Activated CD4-positive, alpha-beta memory T cell treated with anti-CD3 and anti-CD28 coated beads, Interleukin-2, amount 10 ng/mL, durations not matched to agents 7 days and 5 days (primary cell): Measurements from ENCODE around the gene NPAT. TPM values are rescaled to one million over a fixed set of nuclear protein-coding genes. Genes with fewer than 3 reads are reported as not detected.
"Not testable (repeated sequence)": the region's sequence is repeated elsewhere in the genome, so short reads cannot be mapped to it uniquely, and the experiment has no call there.

Experiments used
- CTCF ChIA-PET: fragments of 350-600 bp; sonication (Branson Sonifier 250); formaldehyde crosslinking; loops from one replicate; lab custom pipeline; 2021; ENCODE audit warnings: antibody characterized with exemption, inconsistent platforms; lab: Charles Lee
- POLR2A ChIA-PET: fragments of 350-600 bp; sonication (Branson Sonifier 250); formaldehyde crosslinking; loops from one replicate; lab custom pipeline; 2021; ENCODE audit warnings: antibody characterized with exemption; lab: Charles Lee
- DNase-seq: peaks from one replicate; pipeline ENCODE4 v3.0.0-alpha.2; 2020
- H3K27ac Mint-ChIP-seq: one replicate; pipeline ENCODE4 v1.8.0; 2021; ENCODE audit warnings: mild to moderate bottlenecking, mixed read lengths
- H3K27me3 Mint-ChIP-seq: one replicate; pipeline ENCODE4 v1.8.0; 2021; ENCODE audit warnings: mixed read lengths
- H3K36me3 Mint-ChIP-seq: one replicate; pipeline ENCODE4 v1.8.0; 2021; ENCODE audit warnings: low read depth, mixed read lengths
- H3K4me1 Mint-ChIP-seq: one replicate; pipeline ENCODE4 v1.8.0; 2021; ENCODE audit warnings: mixed read lengths
- H3K4me3 Mint-ChIP-seq: one replicate; pipeline ENCODE4 v1.8.0; 2021; ENCODE audit warnings: mild to moderate bottlenecking, mixed read lengths
- H3K9me3 Mint-ChIP-seq: one replicate; pipeline ENCODE4 v1.8.0; 2021; ENCODE audit warnings: mixed read lengths
- total RNA-seq, 2 experiments: library from RNA; stranded (reverse); gene quantifications; one replicate each; pipeline ENCODE4 v1.2.3, GENCODE V29; 2021

Gene NPAT
- total RNA-seq, 2 experiments from 2014 or later: 36.1 to 40.9 TPM

- ChIA-PET CTCF (no interaction called here), POLR2A (interaction anchor here (1.0 to 1.2 kb wide), 2 partner anchors 24 to 40 kb away, joined by 4 to 5 read pairs; no protein-coding TSS in a partner anchor)
- Mint-ChIP-seq H3K36me3 (peaks cover 59% of the 10 kb centered on the region), H3K4me3 (no peak overlapping the region), H3K27ac (no peak overlapping the region), H3K27me3 (no peaks in the 10 kb centered on the region), H3K9me3 (no peaks in the 10 kb centered on the region), H3K4me1 (peaks cover 49% of the 10 kb centered on the region)
- no peak for DNase-seq
These were observed 25.1 kb downstream of the NPAT start for GRCh38 chr11:108197351-108197750.

DNA sequence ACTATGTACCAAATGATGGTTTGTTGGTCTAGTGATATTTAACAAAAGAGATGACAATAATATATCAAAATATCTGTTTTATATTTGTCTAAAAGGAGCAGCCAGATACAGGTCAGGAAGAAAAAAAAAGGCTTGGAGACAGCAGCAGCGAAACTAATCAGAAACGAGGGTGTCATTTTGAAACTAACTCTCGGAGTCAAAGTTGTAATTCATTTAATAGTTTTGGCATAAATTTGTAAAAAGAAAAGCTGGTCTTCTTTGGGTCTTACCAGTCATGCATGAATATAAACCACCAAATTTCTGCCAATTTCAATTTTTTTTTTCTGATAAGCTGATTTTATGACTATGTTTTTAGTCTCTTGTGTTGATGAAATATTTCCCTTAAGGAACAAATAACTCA, 25.5 kb downstream of the NPAT start:
- no peak overlapping the region for H3K4me3 Mint-ChIP-seq
- POLR2A ChIA-PET: interaction anchor here (1.0 to 1.2 kb wide), 2 partner anchors 25 to 40 kb away, joined by 4 to 5 read pairs; no protein-coding TSS in a partner anchor

GRCh38 chr11:108193725-108194124, 28.7 kb downstream of the NPAT start:
- Mint-ChIP-seq H3K27ac (no peak overlapping the region), H3K4me1 (peaks cover 26% of the 10 kb centered on the region), H3K4me3 (no peak overlapping the region), H3K9me3 (no peaks in the 10 kb centered on the region), H3K36me3 (peaks cover 53% of the 10 kb centered on the region), H3K27me3 (no peaks in the 10 kb centered on the region)
- no peak for DNase-seq
- POLR2A ChIA-PET: no interaction called here
- CTCF ChIA-PET: no interaction called here

More for the DNA sequence above, 25.5 kb downstream of the NPAT start:
- no peaks in the 10 kb centered on the region for H3K27me3 Mint-ChIP-seq
- peaks cover 57% of the 10 kb centered on the region for H3K36me3 Mint-ChIP-seq
- no peak for DNase-seq
- H3K27ac Mint-ChIP-seq: no peak overlapping the region
- no peaks in the 10 kb centered on the region for H3K9me3 Mint-ChIP-seq
- CTCF ChIA-PET: no interaction called here
- H3K4me1 Mint-ChIP-seq: peaks cover 49% of the 10 kb centered on the region

GRCh38 chr11:108177570-108177969, 44.9 kb downstream of the NPAT start:
- no peak overlapping the region for H3K4me3 Mint-ChIP-seq
- no peak overlapping the region for H3K27ac Mint-ChIP-seq
- no peaks in the 10 kb centered on the region for H3K27me3 Mint-ChIP-seq
- H3K9me3 Mint-ChIP-seq: no peaks in the 10 kb centered on the region
- peaks cover 2% of the 10 kb centered on the region for H3K4me1 Mint-ChIP-seq
- peaks cover 77% of the 10 kb centered on the region for H3K36me3 Mint-ChIP-seq
- ChIA-PET POLR2A (no interaction called here), CTCF (no interaction called here)
- no peak for DNase-seq

GRCh38 chr11:108170184-108170583, 52.3 kb downstream of the NPAT start:
- peak overlapping the region; percentile 59 for H3K27ac Mint-ChIP-seq
- CTCF ChIA-PET: no interaction called here
- peaks cover 75% of the 10 kb centered on the region for H3K36me3 Mint-ChIP-seq
- peaks cover 23% of the 10 kb centered on the region for H3K4me1 Mint-ChIP-seq
- no peak for DNase-seq
- POLR2A ChIA-PET: no interaction called here
- H3K9me3 Mint-ChIP-seq: no peaks in the 10 kb centered on the region
- peak overlapping the region; percentile 15 for H3K4me3 Mint-ChIP-seq
- no peaks in the 10 kb centered on the region for H3K27me3 Mint-ChIP-seq

GRCh38 chr11:108167624-108168023, 54.8 kb downstream of the NPAT start:
- POLR2A ChIA-PET: no interaction called here
- CTCF ChIA-PET: interaction anchor here (0.6 kb wide), 1 partner anchor 87 kb away, joined by 3 read pairs; no protein-coding TSS in a partner anchor
- Mint-ChIP-seq H3K27ac (no peak overlapping the region), H3K9me3 (no peaks in the 10 kb centered on the region), H3K27me3 (no peaks in the 10 kb centered on the region), H3K36me3 (peaks cover 55% of the 10 kb centered on the region), H3K4me1 (peaks cover 23% of the 10 kb centered on the region), H3K4me3 (no peak overlapping the region)
- no peak for DNase-seq

DNA sequence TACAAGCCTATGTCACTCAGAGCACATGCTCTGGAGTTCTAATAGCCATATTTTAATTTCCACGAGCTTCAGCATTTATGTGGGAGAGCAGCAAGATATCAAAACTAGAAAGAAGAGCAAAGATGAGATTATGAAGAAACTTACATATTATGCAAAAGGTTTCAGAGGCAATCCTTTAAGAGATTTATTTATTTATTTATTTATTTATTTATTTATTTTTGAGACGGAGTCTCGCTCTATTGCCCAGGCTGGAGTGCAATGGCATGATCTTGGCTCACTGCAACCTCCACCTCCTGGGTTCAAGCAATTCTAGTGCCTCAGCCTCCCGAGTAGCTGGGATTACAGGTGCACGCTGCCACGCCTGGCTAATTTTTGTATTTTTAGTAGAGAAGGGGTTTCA, 59.6 kb downstream of the NPAT start:
- CTCF ChIA-PET, H3K27me3 Mint-ChIP-seq, H3K4me3 Mint-ChIP-seq, POLR2A ChIA-PET, H3K27ac Mint-ChIP-seq, H3K9me3 Mint-ChIP-seq, DNase-seq: not testable (repeated sequence)
- Mint-ChIP-seq H3K4me1 (peaks cover 13% of the 10 kb centered on the region), H3K36me3 (peaks cover 50% of the 10 kb centered on the region)

GRCh38 chr11:108160970-108161566, 61.4 kb downstream of the NPAT start:
- peaks cover 45% of the 10 kb centered on the region for H3K36me3 Mint-ChIP-seq
- ChIA-PET CTCF (interaction anchor here (1.3 kb wide), 1 partner anchor 39 kb away, joined by 3 read pairs; no protein-coding TSS in a partner anchor), POLR2A (interaction anchor here (1.0 to 1.3 kb wide), 3 partner anchors 42 to 61 kb away, joined by 3 read pairs; partner anchors contain the start of gene NPAT)
- H3K27me3 Mint-ChIP-seq: no peaks in the 10 kb centered on the region
- DNase-seq: no peak
- peak overlapping the region; percentile 48 for H3K27ac Mint-ChIP-seq
- peaks cover 13% of the 10 kb centered on the region for H3K4me1 Mint-ChIP-seq
- H3K4me3 Mint-ChIP-seq: no peak overlapping the region
- H3K9me3 Mint-ChIP-seq: no peaks in the 10 kb centered on the region

GRCh38 chr11:108154591-108154990, 67.8 kb downstream of the NPAT start:
- Mint-ChIP-seq H3K4me3 (no peak overlapping the region), H3K4me1 (no peaks in the 10 kb centered on the region), H3K36me3 (peaks cover 61% of the 10 kb centered on the region), H3K9me3 (no peaks in the 10 kb centered on the region), H3K27me3 (no peaks in the 10 kb centered on the region), H3K27ac (no peak overlapping the region)
- DNase-seq: no peak
- POLR2A ChIA-PET: interaction anchor here (1.3 kb wide), 1 partner anchor 69 kb away, joined by 3 read pairs; no protein-coding TSS in a partner anchor
- CTCF ChIA-PET: no interaction called here

- Mint-ChIP-seq H3K9me3 (no peaks in the 10 kb centered on the region), H3K36me3 (peaks cover 72% of the 10 kb centered on the region), H3K4me3 (no peak overlapping the region), H3K27me3 (no peaks in the 10 kb centered on the region), H3K4me1 (peaks cover 18% of the 10 kb centered on the region), H3K27ac (no peak overlapping the region)
- no peak for DNase-seq
- ChIA-PET POLR2A (interaction anchor here (0.8 to 1.3 kb wide), 2 partner anchors 7 to 11 kb away, joined by 3 read pairs; no protein-coding TSS in a partner anchor), CTCF (no interaction called here)
These were observed 73.9 kb downstream of the NPAT start for GRCh38 chr11:108148556-108148955.

DNA sequence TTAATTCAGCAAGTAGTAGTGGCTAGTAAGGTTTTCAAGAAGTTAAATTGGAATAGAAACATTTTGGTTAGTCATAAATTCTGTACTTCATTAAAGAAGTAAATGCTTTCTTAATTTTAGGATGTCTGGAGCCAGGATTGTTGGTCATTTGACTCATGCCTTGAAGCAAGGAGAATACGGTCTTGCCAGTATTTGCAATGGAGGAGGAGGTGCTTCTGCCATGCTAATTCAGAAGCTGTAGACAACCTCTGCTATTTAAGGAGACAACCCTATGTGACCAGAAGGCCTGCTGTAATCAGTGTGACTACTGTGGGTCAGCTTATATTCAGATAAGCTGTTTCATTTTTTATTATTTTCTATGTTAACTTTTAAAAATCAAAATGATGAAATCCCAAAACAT, 75.3 kb downstream of the NPAT start:
- H3K27me3 Mint-ChIP-seq: no peaks in the 10 kb centered on the region
- H3K27ac Mint-ChIP-seq: no peak overlapping the region
- H3K36me3 Mint-ChIP-seq: peaks cover 79% of the 10 kb centered on the region
- H3K9me3 Mint-ChIP-seq: no peaks in the 10 kb centered on the region
- DNase-seq: no peak
- H3K4me1 Mint-ChIP-seq: peaks cover 19% of the 10 kb centered on the region
- CTCF ChIA-PET: no interaction called here
- POLR2A ChIA-PET: no interaction called here
- H3K4me3 Mint-ChIP-seq: no peak overlapping the region

DNA sequence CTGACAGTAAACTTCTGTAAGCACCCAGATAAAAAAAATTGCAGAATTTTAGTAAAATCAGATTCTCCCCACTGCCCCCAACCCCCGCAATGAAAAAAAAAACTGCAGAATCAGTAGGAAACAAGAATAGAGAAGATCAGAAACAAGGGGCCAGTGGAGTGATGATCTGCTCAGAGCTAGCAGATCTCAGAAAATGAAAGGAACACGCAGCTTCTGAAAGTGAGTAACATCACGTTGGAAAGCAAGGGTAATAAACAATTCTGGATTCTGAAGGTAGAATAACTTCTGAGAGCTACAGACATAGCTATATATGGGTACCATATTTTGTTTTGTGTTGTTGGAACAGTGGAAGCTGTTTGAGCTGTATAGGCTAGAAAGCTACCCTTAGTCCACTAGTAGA, 77.8 kb downstream of the NPAT start:
- H3K27ac Mint-ChIP-seq: peak overlapping the region; percentile 71
- H3K36me3 Mint-ChIP-seq: peaks cover 82% of the 10 kb centered on the region
- no peak for DNase-seq
- H3K4me3 Mint-ChIP-seq: no peak overlapping the region
- H3K4me1 Mint-ChIP-seq: peaks cover 19% of the 10 kb centered on the region
- no peaks in the 10 kb centered on the region for H3K27me3 Mint-ChIP-seq
- POLR2A ChIA-PET: interaction anchor here (0.9 to 1.2 kb wide), 4 partner anchors 13 to 82 kb away, joined by 3 to 4 read pairs (median 3); no protein-coding TSS in a partner anchor
- H3K9me3 Mint-ChIP-seq: no peaks in the 10 kb centered on the region
- CTCF ChIA-PET: interaction anchor here (1.0 to 1.4 kb wide), 2 partner anchors 26 to 34 kb away, joined by 3 to 4 read pairs; no protein-coding TSS in a partner anchor

- ChIA-PET CTCF (no interaction called here), POLR2A (interaction anchor here (0.8 to 1.2 kb wide), 3 partner anchors 18 to 95 kb away, joined by 3 to 4 read pairs (median 3); no protein-coding TSS in a partner anchor)
- H3K27me3 Mint-ChIP-seq: no peaks in the 10 kb centered on the region
- no peaks in the 10 kb centered on the region for H3K9me3 Mint-ChIP-seq
- peaks cover 72% of the 10 kb centered on the region for H3K36me3 Mint-ChIP-seq
- no peak overlapping the region for H3K27ac Mint-ChIP-seq
- no peak overlapping the region for H3K4me3 Mint-ChIP-seq
- peaks cover 20% of the 10 kb centered on the region for H3K4me1 Mint-ChIP-seq
- DNase-seq: no peak
These were observed 80.1 kb downstream of the NPAT start for GRCh38 chr11:108142304-108142703.
